Endometrial microvascular endothelial cells (primary cell): ENCODE results near the gene SLC25A18. TPM values are rescaled to one million over a fixed set of nuclear protein-coding genes. Genes with fewer than 3 reads are reported as not detected.

Source experiments
- in situ Hi-C: cut with HindIII; loops from 2 replicates; pipeline ENCODE4 v1.10.0; 2017; ENCODE audit warnings: low sequenced_read_pairs, low pct_unique_long_range_greater_than_20kb; ENCODE audit errors: inconsistent ontology term
- total RNA-seq: library from RNA; depleted of rRNA; stranded (reverse); fragments of >200 nt; gene quantifications from one replicate; pipeline ENCODE4 v1.2.3, GENCODE V29; 2015; ENCODE audit errors: inconsistent ontology term

Gene SLC25A18
- total RNA-seq, 1 donor from 2014 or later, result not detected

GRCh38 chr22:17638432-17639246, 75.3 kb downstream of the SLC25A18 start, which contains the start of gene BCL2L13:
TSS of gene BCL2L13 (plus strand) at chr22:17638757. CDS start at chr22:17655712, 16,955 bp downstream.
- in situ Hi-C loops, result no loop called here

- in situ Hi-C loops, result no loop called here
Measured at GRCh38 chr22:17639247-17639741, 76.0 kb downstream of the SLC25A18 start.

Other genes with a start within 250 kb of the SLC25A18 start
- 0.19 TPM for gene CECR2, start 194.0 kb upstream of the SLC25A18 start, total RNA-seq
- 127 TPM for gene ATP6V1E1, start 65.3 kb downstream of the SLC25A18 start, total RNA-seq
- gene BCL2L13, start 75.3 kb downstream of the SLC25A18 start, total RNA-seq, result 78.2 TPM
- 117 TPM for gene BID, start 211.0 kb downstream of the SLC25A18 start, total RNA-seq